ENCODE data around the gene SOS2. TPM values are rescaled to one million over a fixed set of nuclear protein-coding genes. Genes with fewer than 3 reads are reported as not detected.
"Not testable (repeated sequence)": the region's sequence is repeated elsewhere in the genome, so short reads cannot be mapped to it uniquely, and the experiment has no call there.

Gene SOS2
- total RNA-seq, 1 donor from 2014 or later, result 34.8 TPM

DNA sequence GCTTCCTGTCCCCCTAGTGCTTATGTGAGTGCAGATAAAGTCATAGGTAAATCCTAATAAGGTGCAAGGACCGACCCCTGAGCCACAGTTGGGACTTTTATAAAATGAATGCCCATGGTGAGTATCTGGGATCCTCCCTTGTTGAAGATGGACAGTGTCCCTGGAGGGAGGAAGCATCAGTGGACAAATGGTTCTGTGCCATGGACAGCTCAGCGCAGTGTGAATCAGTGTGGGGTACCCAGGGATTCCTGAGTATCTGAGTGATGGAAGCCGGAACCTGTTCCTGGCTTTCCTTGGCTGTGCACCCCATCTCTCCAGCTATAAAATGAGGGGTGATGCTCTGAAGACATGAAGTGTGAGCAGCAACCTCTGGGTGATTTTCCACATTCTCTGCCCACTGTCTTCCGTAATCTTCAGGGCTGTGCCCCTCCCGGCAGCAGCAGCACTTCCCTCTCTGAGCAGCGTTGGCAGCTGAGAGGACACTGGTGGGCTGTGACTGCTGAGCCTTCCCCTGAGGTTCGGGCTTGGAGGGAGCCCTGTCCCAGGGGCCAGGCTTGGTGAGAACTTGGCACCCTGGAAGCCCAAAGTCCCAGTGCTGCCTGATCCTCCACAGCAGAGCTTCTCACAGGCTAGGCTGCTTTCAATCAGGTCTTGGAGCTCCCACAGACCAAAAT is 140.0 kb downstream of the SOS2 start:
- intact Hi-C loops (cut with DNase I), result no loop called here
- no peak for DNase-seq (ENCODE audit: low spot score)

DNA sequence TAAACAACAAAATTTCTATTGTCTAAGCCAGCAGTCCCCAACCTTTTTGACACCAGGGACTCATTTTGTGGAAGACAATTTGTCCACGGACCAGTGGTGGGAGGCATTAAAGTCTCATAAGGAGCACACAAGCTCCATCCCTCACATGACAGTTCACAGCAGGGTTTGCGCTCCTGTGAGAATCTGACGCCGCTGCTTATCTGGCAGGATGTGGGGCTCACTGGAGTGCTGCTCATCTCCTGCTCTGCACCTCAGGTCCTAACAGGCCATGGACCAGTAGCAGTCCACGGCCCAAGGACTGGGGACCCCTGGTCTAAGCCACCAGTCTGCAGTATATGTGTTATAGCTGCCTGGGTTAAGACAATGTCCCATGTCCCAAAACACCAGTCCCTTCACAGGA is 142.2 kb downstream of the SOS2 start:
- intact Hi-C loops (cut with DNase I), result no loop called here
- no peak for DNase-seq (ENCODE audit: low spot score)

DNA sequence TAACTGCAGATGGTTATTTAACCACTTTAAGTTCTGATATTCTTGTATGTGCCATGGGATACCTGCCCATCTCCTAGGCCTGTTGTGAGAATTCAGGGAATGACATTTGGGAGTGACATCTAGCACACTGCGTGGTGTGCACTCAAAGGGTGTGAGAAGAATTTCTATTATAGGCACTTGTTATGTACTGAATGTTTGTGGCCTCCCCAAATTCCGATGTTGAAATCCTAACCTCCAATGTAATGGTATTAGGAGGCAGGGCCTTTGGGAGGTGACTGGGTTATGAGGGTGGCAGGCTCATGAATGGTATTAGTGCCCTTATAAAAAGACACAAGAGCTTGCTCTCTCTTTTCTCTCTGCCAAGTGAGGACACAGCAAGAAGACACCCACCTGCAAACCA is 142.6 kb downstream of the SOS2 start:
- intact Hi-C loops (cut with DNase I), result no loop called here
- DNase-seq (ENCODE audit: low spot score), result no peak

DNA sequence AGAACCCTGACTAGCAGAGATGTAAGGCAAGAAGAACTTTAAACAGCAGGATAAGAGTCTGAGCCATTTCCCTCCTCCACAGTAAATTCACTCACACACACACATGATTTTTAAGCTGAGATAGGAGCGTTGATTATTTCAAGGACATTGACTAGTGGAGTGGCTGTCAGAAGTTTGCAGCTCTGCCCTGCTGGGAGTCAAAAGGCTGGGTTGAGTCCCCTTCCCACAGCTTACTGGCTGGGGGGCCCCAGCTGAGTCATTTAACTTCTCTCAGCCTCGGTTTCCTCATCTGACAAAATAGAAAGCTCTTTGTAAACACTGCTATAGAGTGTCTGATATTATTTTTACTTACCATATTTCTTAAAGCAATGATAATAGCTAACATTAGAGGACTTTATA is 143.3 kb downstream of the SOS2 start:
- no peak for DNase-seq (ENCODE audit: low spot score)
- intact Hi-C loops (cut with DNase I), result no loop called here

DNA sequence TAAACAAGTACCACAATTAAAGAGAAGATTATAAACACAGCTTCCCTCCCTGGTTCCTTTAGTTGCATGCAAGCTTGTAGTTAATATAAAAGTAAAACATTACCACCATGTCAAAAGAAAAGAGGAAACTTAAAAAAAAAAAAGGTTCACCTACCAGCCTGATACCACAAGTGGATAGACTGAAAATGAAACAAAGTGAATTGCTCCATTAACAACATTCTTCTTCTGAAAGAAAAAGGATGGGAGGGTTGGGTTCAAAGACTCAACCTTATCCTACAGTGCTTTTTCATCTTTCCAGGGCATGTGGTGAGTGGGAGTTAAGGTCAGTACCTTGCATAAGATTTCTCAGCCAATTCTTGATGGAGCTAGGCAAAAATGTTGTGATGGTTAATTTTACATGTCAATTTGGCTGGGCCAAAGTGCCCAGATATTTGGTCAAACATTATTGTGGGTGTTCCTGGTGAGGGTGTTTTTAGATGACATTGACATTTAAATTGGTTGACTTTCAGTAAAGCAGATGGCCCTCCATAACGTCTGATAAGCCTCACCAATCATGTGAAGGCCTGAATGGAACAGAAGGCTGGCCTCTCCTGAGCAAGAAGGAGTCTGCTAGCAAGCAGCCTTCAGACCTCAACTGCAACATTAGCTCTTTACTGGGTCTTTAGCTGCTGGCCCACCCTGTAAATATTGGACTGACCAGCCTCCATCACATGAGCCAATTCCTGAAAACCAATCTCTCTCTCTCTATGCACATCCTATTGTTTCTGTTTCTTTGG is 143.8 kb downstream of the SOS2 start:
- DNase-seq (ENCODE audit: low spot score), result no peak
- intact Hi-C loops (cut with DNase I), result no loop called here

DNA sequence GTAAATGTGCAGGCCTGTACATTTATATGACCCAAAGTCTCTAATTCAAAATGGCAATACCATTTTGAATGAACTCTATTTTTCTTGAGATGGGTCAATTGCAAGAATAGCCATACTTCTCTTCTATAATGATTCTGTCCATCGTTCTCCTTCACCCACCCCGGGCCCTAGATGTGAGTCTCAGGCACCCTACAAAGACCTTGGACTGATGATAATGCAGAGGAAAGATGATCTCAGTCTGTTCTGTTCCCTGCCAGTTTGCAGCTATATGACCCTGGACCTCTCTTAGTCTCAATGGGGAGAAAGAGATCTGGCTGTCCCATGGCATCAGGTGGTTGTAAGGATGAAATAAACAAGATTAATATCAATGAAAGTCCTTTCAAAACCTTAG is 145.1 kb downstream of the SOS2 start:
- intact Hi-C loops (cut with DNase I), result no loop called here
- no peak for DNase-seq (ENCODE audit: low spot score)

DNA sequence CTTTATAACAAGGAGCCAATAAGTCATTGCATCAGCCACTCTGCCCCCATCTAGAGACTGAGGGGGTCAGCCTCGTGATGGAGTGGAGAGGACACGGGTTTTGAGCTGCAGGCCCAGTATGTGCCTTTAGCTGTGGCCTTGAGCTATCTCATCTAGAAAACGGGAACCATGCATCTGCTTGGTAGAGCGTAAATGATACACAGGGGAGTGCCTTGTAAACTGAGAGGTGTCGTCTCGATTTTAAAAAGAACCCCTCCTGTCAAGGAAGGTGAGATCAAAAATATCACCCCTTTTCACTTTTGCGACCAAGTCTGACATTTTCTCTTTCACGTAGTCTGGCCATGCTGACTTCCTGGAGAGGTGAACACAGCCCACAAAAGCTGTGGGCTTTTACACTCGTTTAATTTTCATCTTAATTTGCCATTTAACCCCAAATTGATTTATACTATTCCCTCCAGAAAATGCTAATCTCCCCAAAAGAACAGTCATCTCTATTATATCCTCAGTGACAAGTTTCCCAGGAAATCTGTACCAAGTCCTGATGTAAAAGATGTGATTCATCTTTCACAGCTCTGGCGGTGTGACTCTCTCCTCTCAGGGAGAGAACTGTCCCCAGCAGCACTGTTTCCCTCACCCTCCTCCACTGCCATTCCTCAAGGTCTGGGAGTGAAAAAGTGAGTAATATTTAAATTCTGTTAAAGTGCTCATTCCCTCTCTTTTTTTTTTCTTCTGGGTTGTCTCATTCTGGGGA is 145.6 kb downstream of the SOS2 start:
- intact Hi-C loops (cut with DNase I), result no loop called here
- no peak for DNase-seq (ENCODE audit: low spot score)

DNA sequence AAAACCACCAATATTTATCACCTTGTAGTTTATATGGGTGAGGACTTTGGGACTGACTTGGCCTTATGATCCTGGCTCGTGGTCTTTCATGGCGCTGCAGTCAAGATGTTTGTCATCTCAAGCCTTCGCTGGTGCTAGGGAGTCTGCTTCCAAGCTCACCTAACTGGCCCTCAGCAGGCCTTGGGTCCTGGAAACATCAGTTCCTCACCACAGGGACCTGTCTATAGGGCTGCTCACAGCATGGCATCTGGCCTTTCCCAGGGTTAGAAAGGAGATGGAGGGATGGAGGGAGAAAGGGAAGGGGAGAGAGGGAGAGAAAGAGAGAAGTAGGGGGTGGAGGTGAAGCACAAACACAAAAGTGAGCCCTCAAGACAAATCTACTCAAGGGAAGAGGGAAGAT is 146.7 kb downstream of the SOS2 start:
- DNase-seq (ENCODE audit: low spot score), result no peak
- intact Hi-C loops (cut with DNase I), result no loop called here

DNA sequence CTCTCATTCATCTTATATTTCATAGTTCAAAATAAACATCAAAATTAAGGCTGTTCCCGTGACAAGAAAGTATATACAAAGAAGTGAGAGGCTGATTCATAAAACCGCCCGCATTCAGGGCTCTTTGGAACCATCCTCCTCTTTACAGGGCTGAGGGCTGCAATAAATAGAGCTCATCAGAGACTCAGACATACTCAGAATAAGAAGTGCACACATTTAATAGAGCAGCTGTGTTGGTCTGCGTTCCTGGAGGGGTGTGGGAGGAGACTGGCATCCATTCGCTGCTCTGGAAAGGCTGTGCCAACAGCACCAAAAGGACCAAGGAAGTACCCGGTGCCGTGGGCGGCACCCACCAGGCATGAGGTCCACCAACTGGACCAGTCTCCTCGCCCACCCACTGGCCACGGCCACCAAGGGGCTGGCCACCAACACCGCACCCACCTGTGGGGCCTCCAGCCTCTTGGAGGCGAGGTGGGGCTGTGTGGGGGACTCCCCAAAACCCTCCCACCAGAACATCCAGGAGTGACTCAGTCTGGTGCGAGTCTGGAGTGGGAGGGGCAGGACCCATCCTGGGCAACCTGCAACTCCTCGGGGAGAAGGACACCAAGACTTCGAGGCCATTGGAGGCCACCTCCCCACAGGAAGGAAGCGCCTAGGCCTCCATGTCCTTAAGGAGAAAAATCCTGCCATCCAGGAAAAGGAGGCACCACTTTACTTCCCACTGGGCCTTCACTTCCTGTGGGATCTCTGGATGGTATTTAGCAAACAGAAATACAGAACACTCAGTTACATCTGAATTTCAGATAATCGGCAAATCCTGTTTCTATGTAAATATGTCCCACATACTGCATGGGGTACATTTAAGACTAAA is 147.7 kb downstream of the SOS2 start:
- intact Hi-C loops (cut with DNase I), result no loop called here
- no peak for DNase-seq (ENCODE audit: low spot score)

DNA sequence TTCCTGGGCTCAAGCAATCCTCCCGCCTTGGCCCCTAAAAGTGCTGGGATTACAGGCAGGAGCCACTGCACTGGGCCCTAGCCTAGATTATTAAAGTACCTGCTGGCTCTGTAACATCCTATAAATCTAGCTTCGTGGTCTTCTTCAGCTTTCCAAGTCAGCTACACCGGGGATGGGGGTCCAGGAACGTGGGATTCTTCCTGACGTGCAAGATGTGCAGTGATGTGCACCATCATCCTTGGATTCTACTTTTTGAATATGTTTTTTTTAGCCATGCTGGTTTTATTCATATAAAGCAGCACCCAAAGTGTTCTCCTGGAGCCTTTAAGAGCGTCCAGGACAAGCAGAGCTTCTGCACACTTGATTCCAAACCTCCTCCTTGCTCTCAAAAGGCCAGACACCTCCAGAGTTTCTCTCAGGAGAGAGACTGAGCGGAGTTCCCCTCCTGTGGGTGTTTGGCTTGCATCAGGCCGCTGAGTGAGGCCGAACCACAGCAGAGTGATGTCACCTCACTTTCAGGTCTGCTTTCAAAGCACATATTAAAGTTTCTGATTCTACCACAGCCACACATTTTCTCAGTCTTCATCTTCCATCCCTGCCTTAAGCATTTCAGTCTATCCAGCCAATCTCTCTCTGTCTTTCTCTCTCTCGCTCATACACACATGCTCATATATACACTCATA is 148.5 kb downstream of the SOS2 start:
- intact Hi-C loops (cut with DNase I), result no loop called here
- DNase-seq (ENCODE audit: low spot score), result no peak

DNA sequence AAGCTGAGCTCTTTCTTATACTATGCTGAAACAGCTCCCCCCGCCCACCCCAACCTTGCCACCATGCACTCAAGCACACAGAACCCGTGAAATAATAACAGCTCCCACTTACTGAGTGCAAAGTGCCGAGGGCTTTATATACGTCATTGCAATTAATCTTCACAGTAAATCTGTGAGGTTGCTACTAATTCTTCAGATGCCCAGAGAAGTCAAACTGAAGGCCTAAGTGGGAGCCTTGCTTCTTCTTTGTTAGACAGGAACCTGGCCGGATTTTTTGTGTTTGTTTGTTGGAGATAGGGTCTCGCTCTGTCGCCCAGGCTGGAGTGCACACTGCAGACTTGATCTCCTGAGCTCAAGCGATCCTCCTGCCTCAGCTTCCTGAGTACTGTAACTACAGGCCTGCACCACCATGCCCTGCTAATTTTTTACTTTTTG is 149.1 kb downstream of the SOS2 start:
- DNase-seq (ENCODE audit: low spot score), result no peak
- intact Hi-C loops (cut with DNase I), result no loop called here

DNA sequence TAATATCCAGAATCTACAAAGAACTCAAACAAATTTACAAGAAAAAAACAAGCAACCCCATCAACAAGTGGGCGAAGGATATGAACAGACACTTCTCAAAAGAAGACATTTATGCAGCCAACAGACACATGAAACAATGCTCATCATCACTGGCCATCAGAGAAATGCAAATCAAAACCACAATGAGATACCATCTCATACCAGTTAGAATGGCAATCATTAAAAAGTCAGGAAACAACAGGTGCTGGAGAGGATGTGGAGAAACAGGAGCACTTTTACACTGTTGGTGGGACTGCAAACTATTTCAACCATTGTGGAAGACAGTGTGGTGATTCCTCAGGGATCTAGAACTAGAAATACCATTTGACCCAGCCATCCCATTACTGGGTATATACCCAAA is 152.3 kb downstream of the SOS2 start:
- DNase-seq (ENCODE audit: low spot score); intact Hi-C loops (cut with DNase I): not testable (repeated sequence)

DNA sequence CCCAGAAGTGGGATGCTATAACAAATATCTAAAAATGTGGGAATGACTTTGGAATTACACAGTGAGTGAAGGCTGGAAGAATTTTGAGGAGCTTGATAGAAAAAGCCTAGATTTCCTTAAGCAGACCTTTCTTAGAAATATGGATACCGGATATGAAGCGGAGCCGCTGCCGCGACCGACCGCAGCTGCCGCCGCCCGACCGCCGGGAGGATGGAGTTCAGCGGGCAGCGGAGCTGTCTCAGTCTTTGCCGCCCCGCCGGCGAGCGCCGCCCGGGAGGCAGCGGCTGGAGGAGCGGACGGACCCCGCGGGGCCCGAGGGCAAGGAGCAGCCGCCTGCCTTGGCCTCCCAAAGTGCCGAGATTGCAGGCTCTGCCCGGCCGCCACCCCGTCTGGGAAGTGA is 157.7 kb downstream of the SOS2 start:
- DNase-seq (ENCODE audit: low spot score); intact Hi-C loops (cut with DNase I): not testable (repeated sequence)

DNA sequence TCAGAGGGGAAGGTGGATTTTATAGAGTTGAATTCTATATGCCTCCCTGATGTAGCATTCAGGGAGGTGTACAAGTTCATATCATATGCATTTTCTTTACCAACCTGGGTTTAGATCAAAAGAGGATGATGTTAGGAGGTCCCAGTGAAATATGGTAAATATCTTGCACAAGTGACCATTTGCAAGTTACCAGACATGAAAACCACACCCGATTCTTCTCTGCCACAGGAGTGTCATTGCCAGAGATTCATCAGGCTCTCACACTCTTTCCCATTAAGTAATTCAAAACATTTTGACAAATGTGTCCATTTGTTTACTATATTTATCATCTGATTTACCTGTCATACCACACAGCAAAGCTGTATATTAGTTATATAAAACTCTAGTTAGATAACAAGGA is 159.0 kb downstream of the SOS2 start:
- DNase-seq (ENCODE audit: low spot score), result no peak
- intact Hi-C loops (cut with DNase I), result no loop called here

DNA sequence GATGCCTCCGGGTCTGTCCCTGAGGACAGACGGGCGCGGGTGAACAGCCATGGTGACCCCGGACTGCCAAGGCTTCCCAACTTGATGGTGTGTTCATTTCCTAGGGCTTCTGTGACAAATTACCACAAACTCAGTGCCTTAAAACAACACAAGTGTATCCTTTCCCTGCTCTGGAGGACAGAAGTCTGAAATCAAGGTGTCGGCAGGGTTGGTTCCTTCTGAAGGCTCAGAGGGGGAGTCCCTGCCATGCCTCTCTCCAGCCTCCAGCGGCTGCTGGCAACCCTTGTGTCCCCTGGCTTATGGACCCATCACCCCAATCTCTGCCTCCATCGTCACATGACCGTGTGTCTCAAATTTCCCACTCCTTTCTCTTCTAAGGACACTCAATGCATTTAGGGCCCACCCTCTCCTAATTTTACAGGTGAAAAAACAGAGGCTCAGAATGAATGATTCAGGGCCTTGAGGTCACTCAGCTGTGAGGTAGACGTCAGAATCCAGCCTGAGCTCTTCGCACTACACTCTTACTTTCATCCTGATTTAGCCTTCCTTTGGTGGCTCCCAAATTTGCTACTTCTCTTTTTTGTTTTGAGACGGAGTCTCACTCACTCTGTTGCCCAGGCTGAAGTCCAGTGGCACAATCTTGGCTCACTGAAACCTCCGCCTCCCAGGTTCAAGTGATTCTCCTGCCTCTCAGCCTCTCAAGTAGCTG is 160.4 kb downstream of the SOS2 start:
- no peak for DNase-seq (ENCODE audit: low spot score)
- intact Hi-C loops (cut with DNase I), result no loop called here

DNA sequence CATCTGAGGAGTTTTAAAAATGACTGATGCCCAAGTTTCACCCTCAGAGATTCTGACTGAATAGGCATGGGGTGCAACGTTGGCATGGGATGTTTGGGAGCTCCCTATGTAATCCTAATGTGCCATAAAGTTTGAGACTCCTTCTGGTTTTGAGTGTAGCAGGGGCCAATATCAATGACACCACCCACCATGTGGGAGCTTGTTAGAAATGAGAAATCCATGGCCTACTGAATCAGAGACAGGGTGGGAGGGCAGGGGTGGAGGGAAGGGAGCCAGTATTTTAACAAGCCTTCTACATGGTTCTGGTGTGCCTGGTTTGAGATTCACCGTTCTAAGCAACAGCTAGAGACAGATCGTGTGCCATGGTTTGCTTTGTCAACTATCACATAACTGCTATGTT is 161.1 kb downstream of the SOS2 start:
- intact Hi-C loops (cut with DNase I), result no loop called here
- no peak for DNase-seq (ENCODE audit: low spot score)

DNA sequence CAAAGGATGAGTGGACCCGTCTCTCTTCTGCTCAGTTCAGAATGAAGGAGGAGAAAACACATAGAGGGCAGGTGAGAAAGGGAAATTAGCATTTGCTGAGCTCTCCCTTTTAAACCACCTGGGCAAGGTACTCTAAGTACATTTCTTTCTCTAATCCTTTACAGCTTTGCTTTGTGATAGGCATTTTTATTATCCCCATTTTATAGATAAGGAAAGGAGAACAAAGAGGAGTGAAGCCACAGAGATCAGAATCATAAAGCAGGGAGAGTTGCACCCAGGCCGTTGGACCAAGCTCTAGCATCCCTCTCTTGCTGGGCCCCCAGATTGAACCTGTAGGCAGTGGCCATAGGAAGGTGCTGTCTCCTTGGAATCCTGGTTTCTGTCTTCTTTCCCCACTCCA is 162.1 kb downstream of the SOS2 start:
- intact Hi-C loops (cut with DNase I), result no loop called here
- no peak for DNase-seq (ENCODE audit: low spot score)

DNA sequence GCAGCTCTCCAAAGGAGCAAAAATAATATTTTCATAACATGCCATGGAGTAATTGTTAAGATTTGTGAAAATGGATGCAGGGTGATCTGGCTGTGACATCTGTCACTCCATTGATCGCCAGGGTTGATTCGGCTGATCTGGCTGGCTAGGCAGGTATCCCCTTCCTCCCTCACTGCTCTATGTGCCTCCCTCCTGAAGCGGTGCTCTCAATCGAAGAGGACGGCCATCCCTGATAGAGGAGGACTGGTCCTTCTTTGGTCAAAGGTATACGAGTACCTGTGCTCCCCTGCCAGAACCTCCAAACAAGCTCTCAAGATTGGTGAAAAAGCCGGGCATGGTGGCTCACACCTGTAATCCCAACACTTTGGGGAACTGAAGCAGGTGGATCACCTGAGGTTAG is 162.9 kb downstream of the SOS2 start:
- intact Hi-C loops (cut with DNase I), result no loop called here
- no peak for DNase-seq (ENCODE audit: low spot score)

Data from cardiac septum (tissue), 1 donor.